Rectal smooth muscle tissue (tissue), 1 donor: ENCODE measurements around the gene PIK3R5.
"Not testable (repeated sequence)": the region's sequence is repeated elsewhere in the genome, so short reads cannot be mapped to it uniquely, and the experiment has no call there.

Experiments
- H3K27ac ChIP-seq: one replicate; pipeline ENCODE4 v1.7.0; 2013; ENCODE audit warnings: low read depth, low read length, inconsistent platforms
- H3K27me3 ChIP-seq: one replicate; pipeline ENCODE4 v1.7.0; 2013; ENCODE audit warnings: low read length; ENCODE audit not compliant: control insufficient read depth, insufficient read depth
- H3K36me3 ChIP-seq: one replicate; pipeline ENCODE4 v1.7.0; 2013; ENCODE audit warnings: low read length; ENCODE audit not compliant: control insufficient read depth, insufficient read depth
- H3K4me1 ChIP-seq: one replicate; pipeline ENCODE4 v1.7.0; 2013; ENCODE audit warnings: low read length; ENCODE audit not compliant: control insufficient read depth, insufficient read depth
- H3K4me3 ChIP-seq: one replicate; pipeline ENCODE4 v1.7.0; 2013; ENCODE audit warnings: low read length
- H3K9ac ChIP-seq: one replicate; pipeline ENCODE4 v1.7.0; 2013; ENCODE audit warnings: low read length

The PIK3R5 gene

GRCh38 chr17:8859804-8860430 is 105.6 kb downstream of the PIK3R5 start:
- no peak overlapping the region for H3K9ac ChIP-seq
- no peaks in the 10 kb centered on the region for H3K4me1 ChIP-seq
- H3K4me3 ChIP-seq = no peak overlapping the region
- H3K27me3 ChIP-seq = no peaks in the 10 kb centered on the region
- H3K36me3 ChIP-seq = no peaks in the 10 kb centered on the region
- no peak overlapping the region for H3K27ac ChIP-seq

DNA sequence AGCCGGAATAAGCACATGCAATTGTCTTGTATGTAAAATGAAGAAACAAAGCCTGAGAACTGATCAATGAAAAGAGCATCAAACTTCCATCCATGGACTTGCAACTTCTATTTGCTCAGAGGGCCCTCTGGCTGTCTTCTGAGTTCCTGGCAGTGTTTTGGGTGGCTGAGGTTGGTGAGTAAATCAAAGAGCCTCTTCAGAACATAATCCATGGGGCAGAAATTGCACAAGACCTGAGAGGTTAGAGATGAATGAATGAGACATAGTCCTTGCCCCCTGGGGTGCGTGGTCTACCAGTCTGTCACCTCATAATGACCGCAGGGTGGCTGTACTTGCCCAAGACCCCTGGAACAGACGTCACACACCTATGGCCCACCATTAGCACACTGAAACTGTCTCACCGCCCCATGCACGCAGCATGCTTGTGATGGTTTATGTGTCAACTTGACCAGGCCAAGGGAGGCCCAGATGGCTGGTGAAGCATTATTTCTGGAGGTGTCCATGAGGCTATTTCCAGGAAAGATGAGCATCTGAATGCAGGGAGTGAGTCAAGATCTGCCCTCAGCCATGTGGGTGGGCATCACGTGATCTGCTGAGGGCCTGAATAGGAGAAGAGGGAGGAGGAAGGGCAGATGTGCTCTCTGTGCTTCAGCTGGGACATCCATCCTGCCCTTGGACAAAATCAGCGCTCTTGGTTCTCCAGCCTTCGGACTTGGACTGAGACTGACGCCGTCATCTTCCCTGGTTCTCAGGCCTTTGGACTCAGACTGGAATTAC is 106.3 kb downstream of the PIK3R5 start:
- no peaks in the 10 kb centered on the region for H3K27me3 ChIP-seq
- no peak overlapping the region for H3K27ac ChIP-seq
- H3K36me3 ChIP-seq = no peaks in the 10 kb centered on the region
- no peak overlapping the region for H3K9ac ChIP-seq
- no peak overlapping the region for H3K4me3 ChIP-seq
- H3K4me1 ChIP-seq = no peaks in the 10 kb centered on the region

DNA sequence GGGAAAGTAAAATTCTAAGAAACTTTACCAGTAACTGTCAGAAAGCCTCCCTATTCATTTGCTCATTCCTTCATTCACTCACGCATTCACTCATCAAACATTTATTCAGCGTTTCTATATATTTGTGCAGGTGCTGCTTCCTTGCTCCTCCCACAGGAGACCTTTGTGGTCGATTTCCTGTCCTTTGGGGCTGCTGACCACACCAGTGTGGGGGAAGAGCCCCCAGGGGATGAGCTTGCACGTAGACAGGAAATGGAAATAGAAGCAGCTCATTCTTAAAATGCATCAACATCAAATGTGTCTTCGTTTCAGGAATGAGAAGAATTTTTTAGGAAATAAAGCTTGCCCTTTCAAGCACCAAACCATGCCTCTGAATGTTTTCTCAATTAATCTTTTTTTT is 107.6 kb downstream of the PIK3R5 start:
- Histone ChIP-seq H3K27ac (no peak overlapping the region), H3K4me3 (no peak overlapping the region), H3K4me1 (no peaks in the 10 kb centered on the region)

GRCh38 chr17:8856869-8857575 is 108.5 kb downstream of the PIK3R5 start:
- Histone ChIP-seq H3K27ac (no peak overlapping the region), H3K27me3 (no peaks in the 10 kb centered on the region), H3K4me1 (no peaks in the 10 kb centered on the region), H3K4me3 (no peak overlapping the region), H3K36me3 (no peaks in the 10 kb centered on the region), H3K9ac (no peak overlapping the region)

More for the DNA sequence above, 107.6 kb downstream of the PIK3R5 start:
- Histone ChIP-seq H3K36me3 (no peaks in the 10 kb centered on the region), H3K9ac (no peak overlapping the region), H3K27me3 (no peaks in the 10 kb centered on the region)

GRCh38 chr17:8856205-8856603 is 109.3 kb downstream of the PIK3R5 start:
- H3K27ac ChIP-seq, H3K36me3 ChIP-seq, H3K27me3 ChIP-seq, H3K4me1 ChIP-seq, H3K9ac ChIP-seq, H3K4me3 ChIP-seq: not testable (repeated sequence)

GRCh38 chr17:8855477-8856204 is 109.9 kb downstream of the PIK3R5 start:
- H3K4me3 ChIP-seq = no peak overlapping the region
- no peak overlapping the region for H3K9ac ChIP-seq
- no peaks in the 10 kb centered on the region for H3K36me3 ChIP-seq
- no peak overlapping the region for H3K27ac ChIP-seq
- H3K27me3 ChIP-seq = no peaks in the 10 kb centered on the region
- no peaks in the 10 kb centered on the region for H3K4me1 ChIP-seq

GRCh38 chr17:8851600-8851999 is 113.9 kb downstream of the PIK3R5 start:
- Histone ChIP-seq H3K27ac (no peak overlapping the region), H3K9ac (no peak overlapping the region), H3K27me3 (no peaks in the 10 kb centered on the region), H3K4me3 (no peak overlapping the region), H3K4me1 (no peaks in the 10 kb centered on the region), H3K36me3 (no peaks in the 10 kb centered on the region)

DNA sequence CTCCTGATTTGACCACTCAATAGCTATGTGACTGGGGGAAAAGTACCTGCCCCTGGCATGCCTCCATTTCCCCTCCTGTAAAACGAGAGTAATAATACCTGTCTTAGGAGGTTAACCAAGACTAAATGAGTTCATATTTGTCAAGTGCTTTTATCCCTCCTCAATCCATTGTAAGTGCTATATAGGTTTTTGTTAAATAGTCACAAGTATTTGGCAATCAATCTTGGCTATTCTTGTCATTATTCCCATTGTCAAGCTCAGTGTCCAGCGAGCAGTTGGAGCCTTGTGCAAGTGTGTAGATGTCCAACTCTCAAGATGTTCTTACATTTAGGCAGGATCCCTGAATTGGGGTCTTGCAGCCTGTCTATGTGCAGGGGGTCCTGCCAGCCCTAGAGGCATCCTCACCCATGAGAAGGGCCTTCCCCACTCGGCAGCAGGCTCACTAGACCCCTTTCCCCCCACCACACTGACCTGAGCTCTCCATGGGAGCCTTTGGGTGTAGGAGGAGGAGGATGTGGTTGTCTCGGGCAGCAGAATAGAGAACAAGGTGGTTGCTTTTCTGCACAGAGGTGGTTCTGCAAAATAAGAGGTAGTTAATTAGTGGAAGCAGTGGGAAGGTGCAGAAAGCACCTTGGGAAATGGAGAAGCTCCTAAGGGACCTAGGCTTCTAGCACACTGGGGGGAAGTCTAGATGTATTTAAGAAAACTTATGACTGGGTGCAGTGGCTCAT is 116.0 kb downstream of the PIK3R5 start:
- H3K4me3 ChIP-seq = no peak overlapping the region
- H3K27ac ChIP-seq = no peak overlapping the region
- H3K4me1 ChIP-seq = no peaks in the 10 kb centered on the region
- no peaks in the 10 kb centered on the region for H3K36me3 ChIP-seq
- no peaks in the 10 kb centered on the region for H3K27me3 ChIP-seq
- no peak overlapping the region for H3K9ac ChIP-seq

DNA sequence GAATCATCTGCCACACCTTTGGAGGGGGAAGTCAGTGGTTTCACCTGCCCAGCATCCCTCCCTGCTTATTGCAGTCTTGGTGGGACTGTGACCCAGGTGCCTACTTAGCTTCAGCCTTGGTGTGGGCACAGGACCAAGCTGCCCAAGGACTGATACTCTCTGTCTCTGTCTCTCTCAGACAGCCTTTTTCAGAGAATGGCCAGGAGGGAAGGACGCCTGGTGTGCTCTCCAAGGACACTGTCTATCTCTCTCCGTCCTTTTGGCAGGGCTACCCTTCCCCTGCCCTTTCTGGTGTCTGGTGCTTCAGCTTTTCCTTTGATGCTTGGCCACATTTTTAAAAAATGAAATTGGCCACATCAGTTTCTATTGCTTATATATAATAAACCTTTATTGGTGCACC is 117.6 kb downstream of the PIK3R5 start:
- no peak overlapping the region for H3K9ac ChIP-seq
- no peaks in the 10 kb centered on the region for H3K36me3 ChIP-seq
- H3K4me3 ChIP-seq = no peak overlapping the region
- no peak overlapping the region for H3K27ac ChIP-seq
- no peaks in the 10 kb centered on the region for H3K27me3 ChIP-seq
- H3K4me1 ChIP-seq = no peaks in the 10 kb centered on the region

DNA sequence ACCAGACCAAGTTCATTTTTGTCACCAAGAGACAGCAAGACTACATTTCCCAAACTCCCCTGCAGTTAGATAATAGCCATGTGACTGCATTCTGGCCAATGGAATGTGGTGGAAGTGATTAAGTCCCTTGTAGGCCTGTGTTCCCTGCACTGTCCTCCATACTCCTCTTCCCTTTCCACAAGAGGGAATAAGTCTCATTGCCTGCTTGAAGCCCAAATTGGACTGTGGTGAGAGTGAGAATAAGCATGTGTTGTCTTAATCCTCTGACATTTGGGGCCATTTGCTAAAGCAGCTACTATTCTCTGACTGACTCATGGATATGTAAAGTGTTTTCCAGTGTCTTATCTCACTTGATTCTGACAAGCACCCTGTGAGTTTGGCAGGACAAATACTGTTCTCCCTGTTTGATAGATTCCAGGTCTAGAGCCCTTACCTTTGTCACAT is 118.7 kb downstream of the PIK3R5 start:
- Histone ChIP-seq H3K9ac (no peak overlapping the region), H3K27ac (no peak overlapping the region), H3K27me3 (no peaks in the 10 kb centered on the region), H3K36me3 (no peaks in the 10 kb centered on the region), H3K4me3 (no peak overlapping the region), H3K4me1 (no peaks in the 10 kb centered on the region)

GRCh38 chr17:8844229-8845218 is 121.0 kb downstream of the PIK3R5 start:
- H3K9ac ChIP-seq = no peak overlapping the region
- H3K36me3 ChIP-seq = no peaks in the 10 kb centered on the region
- H3K4me3 ChIP-seq = no peak overlapping the region

More at GRCh38 chr17:8844229-8845218, 121.0 kb downstream of the PIK3R5 start:
- Histone ChIP-seq H3K27ac (no peak overlapping the region), H3K4me1 (no peaks in the 10 kb centered on the region), H3K27me3 (no peaks in the 10 kb centered on the region)
